Measurements from ENCODE around the gene C17orf107.

DNA sequence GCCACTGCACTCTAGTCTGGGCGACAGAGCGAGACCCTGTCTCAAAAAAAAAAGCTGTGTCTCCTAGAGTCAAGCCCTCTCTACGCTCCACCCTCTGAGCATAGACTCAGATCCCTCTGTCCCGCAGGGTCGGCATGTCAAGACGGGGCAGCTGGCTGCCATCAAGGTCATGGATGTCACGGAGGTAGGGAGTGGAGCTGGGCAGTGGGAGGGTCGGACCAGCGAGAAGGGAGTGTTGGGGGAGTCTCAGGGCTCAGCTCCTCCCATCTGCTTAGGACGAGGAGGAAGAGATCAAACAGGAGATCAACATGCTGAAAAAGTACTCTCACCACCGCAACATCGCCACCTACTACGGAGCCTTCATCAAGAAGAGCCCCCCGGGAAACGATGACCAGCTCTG is 18.5 kb upstream of the C17orf107 start:
- TF ChIP-seq, protein P1, sequence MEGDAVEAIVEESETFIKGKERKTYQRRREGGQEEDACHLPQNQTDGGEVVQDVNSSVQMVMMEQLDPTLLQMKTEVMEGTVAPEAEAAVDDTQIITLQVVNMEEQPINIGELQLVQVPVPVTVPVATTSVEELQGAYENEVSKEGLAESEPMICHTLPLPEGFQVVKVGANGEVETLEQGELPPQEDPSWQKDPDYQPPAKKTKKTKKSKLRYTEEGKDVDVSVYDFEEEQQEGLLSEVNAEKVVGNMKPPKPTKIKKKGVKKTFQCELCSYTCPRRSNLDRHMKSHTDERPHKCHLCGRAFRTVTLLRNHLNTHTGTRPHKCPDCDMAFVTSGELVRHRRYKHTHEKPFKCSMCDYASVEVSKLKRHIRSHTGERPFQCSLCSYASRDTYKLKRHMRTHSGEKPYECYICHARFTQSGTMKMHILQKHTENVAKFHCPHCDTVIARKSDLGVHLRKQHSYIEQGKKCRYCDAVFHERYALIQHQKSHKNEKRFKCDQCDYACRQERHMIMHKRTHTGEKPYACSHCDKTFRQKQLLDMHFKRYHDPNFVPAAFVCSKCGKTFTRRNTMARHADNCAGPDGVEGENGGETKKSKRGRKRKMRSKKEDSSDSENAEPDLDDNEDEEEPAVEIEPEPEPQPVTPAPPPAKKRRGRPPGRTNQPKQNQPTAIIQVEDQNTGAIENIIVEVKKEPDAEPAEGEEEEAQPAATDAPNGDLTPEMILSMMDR (IDR thresholded peaks at IDR 0.05; ENCODE audit: low read length): no peak
- TF ChIP-seq EZH2 (IDR thresholded peaks at IDR 0.05; ENCODE audit: borderline replicate concordance, low read length): no peak
